Activated T-helper 17 cell treated with anti-CD3 and anti-CD28 coated beads, Interleukin-2, amount 50 U/mL, for 72 hours (primary cell): Measurements from ENCODE around the gene CCT7. TPM values are rescaled to one million over a fixed set of nuclear protein-coding genes. Genes with fewer than 3 reads are reported as not detected.
"Not testable (repeated sequence)": the region's sequence is repeated elsewhere in the genome, so short reads cannot be mapped to it uniquely, and the experiment has no call there.

Experiments used
- ATAC-seq: fragments of 150-1000 bp; cut with Tn5 transposase; replicated peaks from 2 replicates; pipeline ENCODE4 v1.10.0; 2021; ENCODE audit warnings: mild to moderate bottlenecking, moderate library complexity
- H3K27ac Mint-ChIP-seq: one replicate; pipeline ENCODE4 v1.8.0; 2022; ENCODE audit warnings: mixed read lengths
- H3K27me3 Mint-ChIP-seq: one replicate; pipeline ENCODE4 v1.8.0; 2022; ENCODE audit warnings: mixed read lengths
- H3K36me3 Mint-ChIP-seq: one replicate; pipeline ENCODE4 v1.8.0; 2022; ENCODE audit warnings: low read depth, mild to moderate bottlenecking, mixed read lengths
- H3K4me1 Mint-ChIP-seq: one replicate; pipeline ENCODE4 v1.8.0; 2022; ENCODE audit warnings: mixed read lengths
- H3K4me3 Mint-ChIP-seq: one replicate; pipeline ENCODE4 v1.8.0; 2022; ENCODE audit warnings: mild to moderate bottlenecking, mixed read lengths
- H3K9me3 Mint-ChIP-seq: one replicate; pipeline ENCODE4 v1.8.0; 2022; ENCODE audit warnings: mixed read lengths
- total RNA-seq, 2 donors: library from RNA; stranded (reverse); gene quantifications; one replicate each; pipeline ENCODE4 v1.2.3, GENCODE V29; 2022

CCT7 gene
- total RNA-seq: 100 to 1,000 TPM; 317 to 592 TPM

- Mint-ChIP-seq H3K36me3 (peaks cover 53% of the 10 kb centered on the region), H3K4me1 (peaks cover 22% of the 10 kb centered on the region), H3K4me3 (peak within 1 kb of the TSS; percentile 91), H3K9me3 (no peaks in the 10 kb centered on the region), H3K27ac (peak within 1 kb of the TSS; percentile 91), H3K27me3 (no peaks in the 10 kb centered on the region)
- ATAC-seq: peak; percentile 63
These were observed at the start of gene CCT7 for GRCh38 chr2:73233932-73234832. Gene CCT7 (plus strand): TSS chr2:73234308. CDS start chr2:73234379, 71 bp downstream.

- Mint-ChIP-seq H3K27ac (no peak overlapping the region), H3K36me3 (no peaks in the 10 kb centered on the region), H3K4me3 (no peak overlapping the region), H3K9me3 (peaks cover 4% of the 10 kb centered on the region), H3K4me1 (no peaks in the 10 kb centered on the region), H3K27me3 (peaks cover 9% of the 10 kb centered on the region)
- no peak for ATAC-seq
These were observed 48.1 kb upstream of the CCT7 start for GRCh38 chr2:73185965-73186364.

GRCh38 chr2:73187549-73187948, 46.6 kb upstream of the CCT7 start:
- H3K4me1 Mint-ChIP-seq: no peaks in the 10 kb centered on the region
- no peak for ATAC-seq
- H3K36me3 Mint-ChIP-seq: no peaks in the 10 kb centered on the region
- no peak overlapping the region for H3K27ac Mint-ChIP-seq
- peaks cover 9% of the 10 kb centered on the region for H3K27me3 Mint-ChIP-seq
- no peak overlapping the region for H3K4me3 Mint-ChIP-seq
- peaks cover 4% of the 10 kb centered on the region for H3K9me3 Mint-ChIP-seq

GRCh38 chr2:73197579-73197978, 36.5 kb upstream of the CCT7 start:
- Mint-ChIP-seq H3K36me3 (no peaks in the 10 kb centered on the region), H3K9me3 (no peaks in the 10 kb centered on the region), H3K4me3 (no peak overlapping the region), H3K27ac (no peak overlapping the region), H3K4me1 (no peaks in the 10 kb centered on the region), H3K27me3 (peaks cover 27% of the 10 kb centered on the region)
- no peak for ATAC-seq

- H3K27ac Mint-ChIP-seq, H3K9me3 Mint-ChIP-seq, H3K4me3 Mint-ChIP-seq, H3K36me3 Mint-ChIP-seq, H3K4me1 Mint-ChIP-seq: not testable (repeated sequence)
- H3K27me3 Mint-ChIP-seq: peaks cover 39% of the 10 kb centered on the region
- peak; percentile 78 for ATAC-seq
These were observed 33.8 kb upstream of the CCT7 start for GRCh38 chr2:73200281-73200680.

GRCh38 chr2:73202156-73203054, 31.7 kb upstream of the CCT7 start, which contains the start of gene NOTO:
Gene NOTO (plus strand): TSS chr2:73202574. CDS start chr2:73202667, 93 bp downstream.
- Mint-ChIP-seq H3K4me3 (peak within 1 kb of the TSS; percentile 34), H3K27ac (no peak within 1 kb of the TSS), H3K27me3 (peaks cover 33% of the 10 kb centered on the region), H3K9me3 (no peaks in the 10 kb centered on the region), H3K36me3 (no peaks in the 10 kb centered on the region), H3K4me1 (no peaks in the 10 kb centered on the region)
- ATAC-seq: peak; percentile 31

GRCh38 chr2:73203055-73203681, 30.9 kb upstream of the CCT7 start:
- peak overlapping the region; percentile 34 for H3K4me3 Mint-ChIP-seq

GRCh38 chr2:73205611-73206010, 28.5 kb upstream of the CCT7 start:
- no peak for ATAC-seq
- no peak overlapping the region for H3K27ac Mint-ChIP-seq
- no peaks in the 10 kb centered on the region for H3K36me3 Mint-ChIP-seq
- no peaks in the 10 kb centered on the region for H3K4me1 Mint-ChIP-seq
- no peaks in the 10 kb centered on the region for H3K9me3 Mint-ChIP-seq
- peaks cover 40% of the 10 kb centered on the region for H3K27me3 Mint-ChIP-seq
- no peak overlapping the region for H3K4me3 Mint-ChIP-seq

More at GRCh38 chr2:73203055-73203681, 30.9 kb upstream of the CCT7 start:
- no peak for ATAC-seq
- no peaks in the 10 kb centered on the region for H3K4me1 Mint-ChIP-seq
- H3K9me3 Mint-ChIP-seq: no peaks in the 10 kb centered on the region
- H3K27ac Mint-ChIP-seq: no peak overlapping the region
- H3K36me3 Mint-ChIP-seq: no peaks in the 10 kb centered on the region
- H3K27me3 Mint-ChIP-seq: peaks cover 36% of the 10 kb centered on the region

GRCh38 chr2:73208258-73208657, 25.9 kb upstream of the CCT7 start:
- Mint-ChIP-seq H3K36me3 (no peaks in the 10 kb centered on the region), H3K4me1 (no peaks in the 10 kb centered on the region), H3K27me3 (peaks cover 30% of the 10 kb centered on the region), H3K9me3 (no peaks in the 10 kb centered on the region), H3K4me3 (no peak overlapping the region), H3K27ac (no peak overlapping the region)
- no peak for ATAC-seq

- Mint-ChIP-seq H3K4me1 (peaks cover under 1% of the 10 kb centered on the region), H3K27ac (no peak overlapping the region), H3K9me3 (no peaks in the 10 kb centered on the region), H3K36me3 (no peaks in the 10 kb centered on the region), H3K4me3 (no peak overlapping the region), H3K27me3 (peaks cover 21% of the 10 kb centered on the region)
- no peak for ATAC-seq
These were observed 24.1 kb upstream of the CCT7 start for GRCh38 chr2:73210019-73210418.

GRCh38 chr2:73210696-73211095, 23.4 kb upstream of the CCT7 start:
- Mint-ChIP-seq H3K4me3 (no peak overlapping the region), H3K9me3 (no peaks in the 10 kb centered on the region), H3K4me1 (peaks cover 7% of the 10 kb centered on the region), H3K27ac (no peak overlapping the region), H3K36me3 (no peaks in the 10 kb centered on the region), H3K27me3 (peaks cover 19% of the 10 kb centered on the region)
- ATAC-seq: no peak

GRCh38 chr2:73212098-73212447, 22.0 kb upstream of the CCT7 start:
- no peak overlapping the region for H3K27ac Mint-ChIP-seq
- peaks cover 14% of the 10 kb centered on the region for H3K27me3 Mint-ChIP-seq
- ATAC-seq: no peak
- H3K36me3 Mint-ChIP-seq: no peaks in the 10 kb centered on the region
- H3K4me1 Mint-ChIP-seq: peaks cover 8% of the 10 kb centered on the region
- H3K4me3 Mint-ChIP-seq: peak overlapping the region; percentile 98
- no peaks in the 10 kb centered on the region for H3K9me3 Mint-ChIP-seq

GRCh38 chr2:73212448-73213176, 21.5 kb upstream of the CCT7 start:
- no peaks in the 10 kb centered on the region for H3K9me3 Mint-ChIP-seq
- peak overlapping the region; percentile 98 for H3K4me3 Mint-ChIP-seq
- H3K4me1 Mint-ChIP-seq: peaks cover 8% of the 10 kb centered on the region
- peaks cover 12% of the 10 kb centered on the region for H3K27me3 Mint-ChIP-seq
- no peak overlapping the region for H3K27ac Mint-ChIP-seq
- ATAC-seq: peak; percentile 74
- no peaks in the 10 kb centered on the region for H3K36me3 Mint-ChIP-seq
